GM12872 (cell line): Measurements from ENCODE around the gene POU3F2.

ENCODE experiments used
- TF ChIP-seq, protein P1 (sequence below): IDR thresholded peaks from 3 replicates; pipeline ENCODE4 v1.5.1; 2011; ENCODE audit warnings: low read depth, mild to moderate bottlenecking, low read length, moderate library complexity; ENCODE audit not compliant: insufficient read depth

The POU3F2 gene

DNA sequence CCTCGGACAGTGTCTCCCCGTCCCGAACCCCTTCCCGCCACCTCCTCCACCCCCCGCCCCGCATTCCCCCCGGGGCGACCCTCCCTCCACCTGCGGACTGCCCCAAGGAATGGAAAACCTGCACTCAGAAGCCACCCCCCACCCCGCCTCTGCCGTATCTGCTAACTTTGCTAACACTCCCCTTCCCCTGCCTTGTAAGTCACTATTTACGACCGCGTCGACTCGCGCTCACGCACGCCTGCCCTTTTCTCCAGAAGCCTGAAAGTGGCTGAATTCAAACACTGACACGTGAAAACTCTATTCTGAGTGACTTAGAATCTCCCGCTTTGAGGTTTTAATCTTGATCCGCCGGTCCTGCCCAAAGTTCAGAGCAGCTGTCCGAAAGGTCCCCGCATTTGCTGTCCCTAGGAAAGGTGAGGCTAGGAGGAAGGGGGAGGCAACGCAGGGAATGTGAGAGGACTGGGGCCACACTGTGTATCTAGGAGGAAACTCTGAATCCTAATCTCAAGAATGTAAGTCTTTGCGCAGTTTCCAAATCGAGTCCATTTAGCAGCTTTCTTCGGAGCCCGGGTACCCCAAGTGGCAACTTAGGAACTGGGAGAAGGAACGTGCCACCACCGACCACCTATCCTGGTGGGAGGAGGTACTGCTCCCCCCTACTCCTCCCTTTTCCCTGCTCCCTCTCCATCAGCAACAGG, 9.3 kb upstream of the POU3F2 start:
- TF ChIP-seq, protein P1, sequence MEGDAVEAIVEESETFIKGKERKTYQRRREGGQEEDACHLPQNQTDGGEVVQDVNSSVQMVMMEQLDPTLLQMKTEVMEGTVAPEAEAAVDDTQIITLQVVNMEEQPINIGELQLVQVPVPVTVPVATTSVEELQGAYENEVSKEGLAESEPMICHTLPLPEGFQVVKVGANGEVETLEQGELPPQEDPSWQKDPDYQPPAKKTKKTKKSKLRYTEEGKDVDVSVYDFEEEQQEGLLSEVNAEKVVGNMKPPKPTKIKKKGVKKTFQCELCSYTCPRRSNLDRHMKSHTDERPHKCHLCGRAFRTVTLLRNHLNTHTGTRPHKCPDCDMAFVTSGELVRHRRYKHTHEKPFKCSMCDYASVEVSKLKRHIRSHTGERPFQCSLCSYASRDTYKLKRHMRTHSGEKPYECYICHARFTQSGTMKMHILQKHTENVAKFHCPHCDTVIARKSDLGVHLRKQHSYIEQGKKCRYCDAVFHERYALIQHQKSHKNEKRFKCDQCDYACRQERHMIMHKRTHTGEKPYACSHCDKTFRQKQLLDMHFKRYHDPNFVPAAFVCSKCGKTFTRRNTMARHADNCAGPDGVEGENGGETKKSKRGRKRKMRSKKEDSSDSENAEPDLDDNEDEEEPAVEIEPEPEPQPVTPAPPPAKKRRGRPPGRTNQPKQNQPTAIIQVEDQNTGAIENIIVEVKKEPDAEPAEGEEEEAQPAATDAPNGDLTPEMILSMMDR, result no peak

DNA sequence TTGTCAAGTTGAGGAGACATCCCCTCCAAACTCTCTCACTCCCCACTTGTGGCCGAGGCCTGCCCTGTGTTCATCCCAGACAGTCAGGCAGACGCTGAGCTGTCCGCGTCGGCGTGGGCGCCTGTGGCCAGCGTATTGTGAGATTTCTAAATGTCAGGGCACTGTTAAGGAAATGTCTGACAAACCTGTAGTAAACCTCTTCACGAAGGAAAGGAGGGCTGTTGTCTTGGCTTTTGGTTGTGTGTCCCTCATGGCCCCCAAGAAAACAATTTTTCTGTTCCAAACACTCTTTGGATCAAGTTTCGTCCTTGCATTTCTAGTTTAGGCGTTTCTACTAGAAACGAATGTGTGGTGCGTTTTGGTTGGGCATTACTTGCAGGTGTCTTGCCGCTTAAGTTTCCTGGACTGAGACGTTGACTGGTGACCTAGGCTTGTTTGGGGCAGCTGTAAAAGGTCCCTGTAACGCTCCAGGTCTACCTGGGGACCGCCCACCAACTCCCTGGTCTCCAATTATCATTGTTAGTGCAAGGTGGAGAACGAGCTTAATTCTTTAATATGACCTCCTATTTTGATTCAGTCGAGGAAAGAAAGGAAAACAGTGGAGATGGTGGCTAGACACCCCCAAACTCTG, 8.7 kb upstream of the POU3F2 start:
- TF ChIP-seq, protein P1, result no peak

DNA sequence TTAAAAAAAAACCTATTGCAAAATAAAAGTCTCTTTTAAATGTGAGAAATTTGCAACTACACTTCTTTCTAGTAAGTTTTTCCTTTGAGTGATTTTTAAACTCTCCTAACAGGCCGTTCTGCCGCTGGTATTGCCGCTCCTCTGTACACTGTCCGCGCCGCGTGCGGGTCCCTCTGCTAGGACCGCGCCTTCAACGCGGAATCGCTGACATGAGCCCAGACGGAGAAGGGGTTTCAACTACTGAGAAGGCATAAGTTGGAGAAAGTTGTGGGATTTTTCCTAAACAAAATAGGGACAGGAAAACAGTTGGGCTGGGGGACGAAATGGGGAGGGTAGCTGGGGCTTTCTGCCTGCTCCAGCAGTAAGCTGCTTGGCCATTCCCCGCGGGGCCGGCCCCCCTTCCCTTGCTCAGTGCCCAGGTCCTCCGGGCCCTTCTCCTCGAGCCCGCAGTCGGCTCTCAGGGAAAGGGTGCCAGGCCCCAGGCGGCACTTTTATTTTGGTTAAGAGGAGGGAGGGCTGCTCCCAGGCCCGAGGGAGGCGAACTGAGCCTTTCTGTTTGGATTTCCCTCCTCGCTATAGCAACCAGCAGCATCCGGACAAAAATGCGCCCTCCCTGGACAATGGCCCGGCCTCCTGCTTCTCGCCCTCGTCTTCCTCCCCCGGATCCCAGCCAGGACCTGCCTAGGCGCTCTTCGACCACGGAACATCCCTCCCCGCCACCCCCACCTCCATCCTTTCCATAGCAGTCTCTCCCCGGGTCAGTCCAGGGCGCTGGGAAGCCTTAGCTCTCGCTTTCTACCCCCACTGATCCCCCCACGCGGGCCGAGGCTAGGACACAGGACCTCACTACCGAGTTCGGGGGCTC, 6.8 kb upstream of the POU3F2 start:
- TF ChIP-seq, protein P1, result no peak

DNA sequence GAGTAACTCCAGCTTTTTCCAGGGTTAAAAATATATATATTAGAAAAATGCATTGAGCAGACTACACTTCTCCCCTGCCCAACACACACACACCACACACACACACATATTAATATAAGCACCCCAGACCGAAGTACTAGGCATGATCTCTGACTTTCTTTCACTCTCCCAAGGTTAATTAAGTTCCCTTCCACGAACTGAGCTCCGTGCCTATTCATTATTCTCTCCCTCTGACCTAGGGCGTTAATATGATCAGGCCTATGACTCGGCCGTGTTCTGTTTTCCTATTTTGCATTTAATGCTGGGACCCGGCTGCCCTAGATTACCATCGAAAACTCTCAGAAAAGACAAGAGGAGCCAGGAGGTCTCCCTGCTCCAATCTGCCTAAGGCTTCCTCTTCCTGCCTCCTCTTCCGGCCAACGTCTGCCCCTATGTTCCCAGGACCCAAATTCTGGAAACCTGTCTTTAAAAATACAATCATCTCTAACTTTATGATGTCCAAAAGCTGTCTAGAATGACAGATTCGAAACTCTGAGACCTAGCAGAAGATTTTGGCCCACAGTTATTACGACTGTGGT, 6.1 kb upstream of the POU3F2 start:
- TF ChIP-seq, protein P1, result no peak

DNA sequence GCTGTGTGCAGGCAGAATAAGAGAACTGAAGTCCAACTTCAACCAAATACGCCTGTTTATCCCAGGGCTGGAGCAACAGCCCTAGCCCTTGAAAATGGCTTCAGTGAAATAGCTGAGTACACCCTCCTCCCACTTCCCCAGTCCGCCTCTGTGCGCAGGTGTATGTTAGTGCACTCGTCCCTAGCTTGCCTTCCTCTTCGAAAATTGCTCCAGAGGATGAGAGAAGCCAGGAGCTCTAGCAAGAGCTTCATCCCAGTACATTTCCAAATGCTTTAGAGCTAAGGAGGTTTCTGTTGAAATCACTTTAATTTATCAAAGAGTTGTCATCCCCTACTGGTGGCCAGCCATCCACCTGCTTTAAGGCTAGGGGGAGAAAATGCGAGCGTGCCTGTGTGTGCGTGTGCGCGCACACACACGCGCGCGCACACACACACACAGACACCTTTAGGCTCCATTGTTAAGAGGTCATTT, 5.4 kb upstream of the POU3F2 start:
- TF ChIP-seq, protein P1, result no peak

DNA sequence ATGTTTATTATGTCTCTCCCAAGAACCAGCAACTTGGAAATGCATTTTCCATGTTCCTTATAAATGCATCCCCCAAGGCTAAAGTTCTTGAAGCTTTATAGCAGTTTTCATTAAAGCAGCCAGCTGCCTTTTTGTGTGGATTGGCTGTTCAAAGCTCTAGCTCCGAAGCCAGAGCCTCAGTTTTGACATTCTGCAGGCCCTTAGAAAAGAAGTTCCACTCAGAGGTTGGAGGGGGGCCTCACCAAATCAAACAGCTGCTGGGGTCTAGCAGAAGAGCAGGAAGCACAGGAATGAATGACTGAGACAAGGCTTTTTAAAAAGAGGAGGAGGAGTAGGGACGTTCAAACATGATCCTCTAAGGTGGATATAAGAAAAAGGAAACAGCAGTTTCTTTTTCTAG, 4.2 kb upstream of the POU3F2 start:
- TF ChIP-seq, protein P1, result no peak
